SH-SY5Y (cell line): ENCODE data around the gene MAP1LC3B.

Source experiments
- GATA2 ChIP-seq: IDR thresholded peaks from 2 replicates; pipeline ENCODE4 v1.6.1; 2011; ENCODE audit warnings: mild to moderate bottlenecking, low read depth, low read length
- GATA3 ChIP-seq: IDR thresholded peaks from 2 replicates; pipeline ENCODE4 v1.6.1; 2011; ENCODE audit warnings: low read depth, mild to moderate bottlenecking, low read length, moderate library complexity

- TF ChIP-seq GATA2: no peak; the same call in 1 of the 2 replicates
- no peak for TF ChIP-seq GATA3
Observed at GRCh38 chr16:87391950-87392820, at the start of gene MAP1LC3B.
